Rectal smooth muscle tissue (tissue), 1 donor: ENCODE measurements around the gene FOXP1.

Experiments used
- H3K27ac ChIP-seq: one replicate; pipeline ENCODE4 v1.7.0; 2013; ENCODE audit warnings: low read depth, low read length, inconsistent platforms
- H3K27me3 ChIP-seq: one replicate; pipeline ENCODE4 v1.7.0; 2013; ENCODE audit warnings: low read length; ENCODE audit not compliant: control insufficient read depth, insufficient read depth
- H3K36me3 ChIP-seq: one replicate; pipeline ENCODE4 v1.7.0; 2013; ENCODE audit warnings: low read length; ENCODE audit not compliant: control insufficient read depth, insufficient read depth
- H3K4me1 ChIP-seq: one replicate; pipeline ENCODE4 v1.7.0; 2013; ENCODE audit warnings: low read length; ENCODE audit not compliant: control insufficient read depth, insufficient read depth
- H3K4me3 ChIP-seq: one replicate; pipeline ENCODE4 v1.7.0; 2013; ENCODE audit warnings: low read length
- H3K9ac ChIP-seq: one replicate; pipeline ENCODE4 v1.7.0; 2013; ENCODE audit warnings: low read length

Gene FOXP1

GRCh38 chr3:71494212-71494611 lies 89.3 kb downstream of the FOXP1 start:
- Histone ChIP-seq H3K36me3 (no peaks in the 10 kb centered on the region), H3K4me1 (peaks cover 17% of the 10 kb centered on the region), H3K9ac (no peak overlapping the region), H3K27ac (no peak overlapping the region), H3K4me3 (no peak overlapping the region), H3K27me3 (no peaks in the 10 kb centered on the region)

- no peak overlapping the region for H3K27ac ChIP-seq
Observed at GRCh38 chr3:71492974-71493771, 90.4 kb downstream of the FOXP1 start.

GRCh38 chr3:71492566-71492965 lies 91.0 kb downstream of the FOXP1 start:
- Histone ChIP-seq H3K4me1 (peaks cover 12% of the 10 kb centered on the region), H3K27ac (no peak overlapping the region), H3K9ac (no peak overlapping the region), H3K36me3 (no peaks in the 10 kb centered on the region), H3K4me3 (no peak overlapping the region), H3K27me3 (no peaks in the 10 kb centered on the region)

More at GRCh38 chr3:71492974-71493771, 90.4 kb downstream of the FOXP1 start:
- Histone ChIP-seq H3K4me3 (no peak overlapping the region), H3K9ac (no peak overlapping the region), H3K27me3 (no peaks in the 10 kb centered on the region), H3K36me3 (no peaks in the 10 kb centered on the region), H3K4me1 (peaks cover 17% of the 10 kb centered on the region)

GRCh38 chr3:71491154-71491752 lies 92.3 kb downstream of the FOXP1 start:
- H3K4me1 ChIP-seq, result peaks cover 5% of the 10 kb centered on the region
- no peak overlapping the region for H3K27ac ChIP-seq
- no peak overlapping the region for H3K9ac ChIP-seq
- H3K36me3 ChIP-seq, result no peaks in the 10 kb centered on the region
- H3K4me3 ChIP-seq, result no peak overlapping the region
- no peaks in the 10 kb centered on the region for H3K27me3 ChIP-seq

- H3K4me1 ChIP-seq, result peaks cover under 1% of the 10 kb centered on the region
- H3K27me3 ChIP-seq, result no peaks in the 10 kb centered on the region
- no peak overlapping the region for H3K4me3 ChIP-seq
- no peaks in the 10 kb centered on the region for H3K36me3 ChIP-seq
- no peak overlapping the region for H3K27ac ChIP-seq
- H3K9ac ChIP-seq, result no peak overlapping the region
Observed at GRCh38 chr3:71490692-71491091, 92.8 kb downstream of the FOXP1 start.

- no peaks in the 10 kb centered on the region for H3K36me3 ChIP-seq
- H3K27ac ChIP-seq, result no peak overlapping the region
- H3K4me1 ChIP-seq, result no peaks in the 10 kb centered on the region
- no peak overlapping the region for H3K4me3 ChIP-seq
- no peaks in the 10 kb centered on the region for H3K27me3 ChIP-seq
- H3K9ac ChIP-seq, result no peak overlapping the region
Observed at GRCh38 chr3:71489315-71489761, 94.2 kb downstream of the FOXP1 start.

GRCh38 chr3:71488882-71489281 lies 94.6 kb downstream of the FOXP1 start:
- Histone ChIP-seq H3K4me1 (no peaks in the 10 kb centered on the region), H3K36me3 (no peaks in the 10 kb centered on the region), H3K4me3 (no peak overlapping the region), H3K27ac (no peak overlapping the region), H3K27me3 (no peaks in the 10 kb centered on the region), H3K9ac (no peak overlapping the region)

- no peaks in the 10 kb centered on the region for H3K36me3 ChIP-seq
- H3K9ac ChIP-seq, result no peak overlapping the region
- H3K4me3 ChIP-seq, result no peak overlapping the region
- no peaks in the 10 kb centered on the region for H3K27me3 ChIP-seq
- H3K4me1 ChIP-seq, result no peaks in the 10 kb centered on the region
- H3K27ac ChIP-seq, result no peak overlapping the region
Observed at GRCh38 chr3:71488391-71488809, 95.1 kb downstream of the FOXP1 start.

- H3K36me3 ChIP-seq, result no peaks in the 10 kb centered on the region
- no peak overlapping the region for H3K27ac ChIP-seq
- H3K4me1 ChIP-seq, result no peaks in the 10 kb centered on the region
- no peak overlapping the region for H3K9ac ChIP-seq
- H3K4me3 ChIP-seq, result no peak overlapping the region
- no peaks in the 10 kb centered on the region for H3K27me3 ChIP-seq
Observed at GRCh38 chr3:71487418-71487817, 96.1 kb downstream of the FOXP1 start.

- Histone ChIP-seq H3K4me1 (no peaks in the 10 kb centered on the region), H3K27me3 (no peaks in the 10 kb centered on the region), H3K36me3 (no peaks in the 10 kb centered on the region), H3K4me3 (no peak overlapping the region), H3K27ac (no peak overlapping the region), H3K9ac (no peak overlapping the region)
Observed at GRCh38 chr3:71486831-71487230, 96.7 kb downstream of the FOXP1 start.

- Histone ChIP-seq H3K27ac (no peak overlapping the region), H3K4me3 (no peak overlapping the region), H3K36me3 (no peaks in the 10 kb centered on the region), H3K4me1 (no peaks in the 10 kb centered on the region), H3K9ac (no peak overlapping the region), H3K27me3 (no peaks in the 10 kb centered on the region)
Observed at GRCh38 chr3:71485896-71486295, 97.6 kb downstream of the FOXP1 start.

GRCh38 chr3:71484452-71484851 lies 99.1 kb downstream of the FOXP1 start:
- Histone ChIP-seq H3K4me1 (no peaks in the 10 kb centered on the region), H3K27me3 (no peaks in the 10 kb centered on the region), H3K4me3 (no peak overlapping the region), H3K36me3 (no peaks in the 10 kb centered on the region), H3K9ac (no peak overlapping the region), H3K27ac (no peak overlapping the region)

- Histone ChIP-seq H3K4me3 (no peak overlapping the region), H3K27ac (no peak overlapping the region), H3K4me1 (no peaks in the 10 kb centered on the region), H3K27me3 (no peaks in the 10 kb centered on the region), H3K9ac (no peak overlapping the region), H3K36me3 (no peaks in the 10 kb centered on the region)
Observed at GRCh38 chr3:71484047-71484446, 99.5 kb downstream of the FOXP1 start.
